HG03558 (cell line): Measurements from ENCODE around the gene RBM20.

Experiments
- ATAC-seq: cut with Tn5 transposase; IDR thresholded peaks from one replicate; pipeline ENCODE4 v1.9.1; 2021; ENCODE audit warnings: moderate number of reproducible peaks; ENCODE audit not compliant: unreplicated experiment; ENCODE audit errors: extremely low read depth

Gene RBM20

DNA sequence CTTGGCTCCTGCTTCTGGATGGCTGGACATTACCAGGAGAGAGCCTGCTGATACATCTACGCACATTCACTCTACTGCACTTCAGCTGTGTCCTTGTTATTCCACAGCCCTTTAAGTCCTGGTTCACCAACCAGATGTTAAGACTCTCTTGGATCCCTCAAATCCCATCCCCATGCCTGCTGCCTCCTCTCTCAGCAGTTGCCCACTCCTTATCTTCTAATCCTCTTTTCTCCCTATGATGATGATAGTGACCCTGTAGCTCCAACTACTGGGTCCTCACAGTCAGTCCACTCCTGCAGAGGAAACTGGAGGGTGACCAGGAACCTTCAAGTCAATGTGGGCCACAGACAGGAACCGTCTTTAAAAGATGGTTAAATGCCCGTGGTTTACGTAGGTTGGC, 131.3 kb downstream of the RBM20 start:
- ATAC-seq, result no peak

DNA sequence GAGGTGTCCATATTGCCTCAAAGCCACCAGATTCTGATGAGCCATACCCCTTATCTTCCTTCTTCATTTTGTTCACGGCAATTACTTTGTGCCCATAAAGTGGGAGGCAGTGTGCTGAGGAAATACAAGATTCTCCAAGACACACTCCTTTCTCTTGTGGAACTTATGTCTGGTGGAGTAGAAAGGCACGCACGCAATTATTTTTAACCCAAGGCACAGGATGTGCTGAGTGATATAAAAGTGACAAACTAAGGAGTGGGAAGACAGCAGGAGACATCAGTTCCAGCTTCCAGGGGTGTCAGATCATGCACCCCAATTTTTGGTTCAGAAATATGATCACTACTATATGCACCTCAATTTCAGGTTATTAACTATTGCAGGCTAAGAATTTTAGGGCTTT, 132.9 kb downstream of the RBM20 start:
- ATAC-seq, result no peak

GRCh38 chr10:110777661-110778060, 133.5 kb downstream of the RBM20 start:
- ATAC-seq, result no peak

DNA sequence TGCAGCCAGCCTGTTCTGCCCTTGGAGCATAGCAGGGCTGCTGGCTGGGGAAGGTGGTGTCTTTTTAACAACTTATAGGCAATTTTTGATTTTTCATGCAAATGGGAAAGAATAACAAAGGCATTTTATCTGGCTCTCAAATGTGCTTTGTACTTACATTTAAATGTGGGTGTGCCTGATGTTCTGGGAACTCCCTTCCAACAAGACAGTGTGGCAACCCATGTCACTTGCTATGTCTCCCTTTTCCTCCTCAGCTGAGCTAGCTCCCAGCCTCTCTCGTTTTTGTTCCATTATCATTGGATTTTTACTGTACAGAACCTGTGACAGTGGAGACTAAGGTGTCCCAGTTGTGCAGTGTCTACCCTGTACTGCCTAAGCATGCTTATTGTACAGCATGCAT, 134.1 kb downstream of the RBM20 start:
- ATAC-seq, result no peak

GRCh38 chr10:110779489-110779888, 135.4 kb downstream of the RBM20 start:
- no peak for ATAC-seq

- ATAC-seq, result no peak
Observed at GRCh38 chr10:110780704-110781103, 136.6 kb downstream of the RBM20 start.

- no peak for ATAC-seq
Observed at GRCh38 chr10:110781139-110781538, 137.0 kb downstream of the RBM20 start.

DNA sequence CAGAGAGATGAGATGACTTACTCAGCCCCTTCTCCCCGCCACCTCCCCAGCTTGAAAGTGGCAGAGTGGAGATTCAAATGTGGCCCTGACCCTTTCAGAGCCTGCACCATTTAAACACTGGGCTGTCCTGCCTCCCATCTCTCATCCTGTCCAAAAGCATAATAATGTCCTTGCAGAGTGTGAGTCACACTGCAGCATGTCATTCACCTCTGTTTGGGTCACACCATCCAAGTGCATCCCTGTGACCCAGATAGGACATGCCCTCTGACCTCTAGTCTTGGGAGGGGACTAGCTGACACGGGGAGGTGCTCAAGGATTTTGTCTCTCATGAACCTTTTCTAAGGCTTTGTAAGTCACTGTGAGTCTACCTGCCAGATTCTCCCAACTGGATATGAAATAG, 138.5 kb downstream of the RBM20 start:
- no peak for ATAC-seq

DNA sequence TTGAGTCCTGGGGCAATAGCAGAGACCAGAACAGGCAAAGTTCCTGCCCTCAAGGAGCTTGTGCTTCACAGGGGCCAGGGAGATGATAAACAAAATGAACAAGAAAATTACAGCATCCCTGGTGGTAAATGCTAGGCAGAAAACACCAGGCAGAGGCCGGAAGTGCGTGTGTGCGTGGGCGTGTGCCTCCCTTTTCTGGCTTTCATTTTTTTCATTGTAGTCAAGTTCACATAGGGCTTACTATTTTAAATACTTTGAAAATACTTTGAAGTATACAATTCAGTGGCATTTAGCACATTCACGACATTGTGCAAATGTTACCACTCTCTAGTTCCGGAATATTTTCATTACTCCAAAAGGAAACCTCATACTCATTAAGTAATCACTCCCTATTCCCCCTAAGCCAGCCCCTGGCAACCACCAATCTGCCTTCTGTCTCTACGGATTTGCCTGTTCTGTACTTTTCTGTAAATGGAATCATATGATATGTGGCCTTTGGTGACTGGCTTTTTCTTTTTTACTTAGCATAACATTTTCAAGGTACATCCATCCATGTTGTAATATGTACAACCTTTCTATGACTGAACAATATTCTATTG, 139.5 kb downstream of the RBM20 start:
- no peak for ATAC-seq

DNA sequence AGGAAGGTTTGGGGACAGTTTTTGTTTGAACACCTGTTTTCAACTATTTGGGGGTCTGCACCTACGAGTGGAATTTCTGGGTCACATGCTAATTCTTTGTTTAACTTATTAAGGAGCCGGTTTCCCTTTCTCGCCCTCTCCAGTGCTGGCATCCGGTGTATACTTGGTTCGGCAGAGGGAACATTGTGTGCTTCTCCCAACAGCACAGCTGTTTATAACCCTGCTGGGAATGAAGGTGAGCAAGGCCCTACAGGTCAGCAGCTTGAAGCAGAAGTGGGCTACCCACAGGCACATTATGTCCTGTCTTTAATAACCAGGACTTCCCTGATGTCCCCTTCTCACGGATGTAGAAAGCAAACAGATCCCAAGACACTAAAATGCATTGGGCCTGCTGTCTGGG, 140.1 kb downstream of the RBM20 start:
- ATAC-seq, result no peak

DNA sequence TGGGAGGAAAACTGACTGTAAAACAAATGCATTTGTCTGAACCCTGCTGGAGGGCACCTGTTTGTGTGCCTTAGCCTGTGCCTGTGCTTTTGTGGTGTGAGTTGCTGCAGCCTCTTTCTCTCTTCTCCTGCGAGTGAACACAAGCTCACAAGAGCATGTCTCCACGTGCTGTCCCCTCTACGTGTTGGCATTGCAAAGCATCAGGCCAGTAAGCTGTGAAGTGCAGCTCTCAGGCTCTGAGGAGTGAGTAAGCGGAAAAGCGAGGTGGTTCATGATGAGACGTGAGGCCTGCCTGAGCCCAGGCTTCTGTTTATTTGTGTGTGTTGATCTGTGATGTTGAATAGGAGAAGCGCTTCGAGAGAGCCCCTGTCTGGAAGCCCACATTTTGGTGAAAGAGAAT, 142.0 kb downstream of the RBM20 start:
- no peak for ATAC-seq

DNA sequence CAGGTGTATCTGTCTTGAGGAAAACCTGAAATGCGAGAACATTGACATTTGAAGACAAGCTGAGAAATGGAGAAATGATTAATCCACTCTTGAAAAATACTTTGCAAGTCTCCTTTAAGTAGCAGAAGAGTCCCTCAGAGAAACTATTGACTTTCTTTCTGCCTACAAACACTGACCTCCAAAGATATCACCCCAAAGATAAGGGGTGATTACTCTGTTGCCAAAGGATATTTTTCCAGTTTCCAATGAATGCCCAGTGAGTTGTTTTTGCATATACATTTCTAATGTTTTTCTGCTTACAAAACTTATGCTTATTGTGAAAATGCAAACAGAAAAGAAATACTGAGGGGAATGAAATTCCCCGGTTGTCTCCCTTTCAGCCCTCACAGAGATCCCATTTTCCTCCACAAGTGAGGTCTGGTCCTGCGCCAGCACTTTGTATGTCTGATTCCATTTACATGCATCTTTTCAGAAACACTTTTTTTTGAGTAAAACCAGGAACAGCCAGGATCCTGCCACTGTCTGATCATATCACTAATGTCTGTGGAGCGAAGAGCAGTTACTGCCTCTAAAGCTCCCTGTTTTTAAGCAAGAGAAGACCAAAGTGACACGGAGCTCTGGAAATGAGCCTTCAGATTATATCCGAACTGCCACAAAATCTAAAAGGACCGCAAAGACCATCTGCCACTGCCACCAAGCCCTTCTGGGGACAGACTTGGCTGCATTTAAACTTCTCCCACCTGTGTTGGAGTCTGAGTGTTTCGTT, 144.7 kb downstream of the RBM20 start:
- no peak for ATAC-seq

GRCh38 chr10:110789604-110790433, 145.7 kb downstream of the RBM20 start:
- ATAC-seq, result no peak

DNA sequence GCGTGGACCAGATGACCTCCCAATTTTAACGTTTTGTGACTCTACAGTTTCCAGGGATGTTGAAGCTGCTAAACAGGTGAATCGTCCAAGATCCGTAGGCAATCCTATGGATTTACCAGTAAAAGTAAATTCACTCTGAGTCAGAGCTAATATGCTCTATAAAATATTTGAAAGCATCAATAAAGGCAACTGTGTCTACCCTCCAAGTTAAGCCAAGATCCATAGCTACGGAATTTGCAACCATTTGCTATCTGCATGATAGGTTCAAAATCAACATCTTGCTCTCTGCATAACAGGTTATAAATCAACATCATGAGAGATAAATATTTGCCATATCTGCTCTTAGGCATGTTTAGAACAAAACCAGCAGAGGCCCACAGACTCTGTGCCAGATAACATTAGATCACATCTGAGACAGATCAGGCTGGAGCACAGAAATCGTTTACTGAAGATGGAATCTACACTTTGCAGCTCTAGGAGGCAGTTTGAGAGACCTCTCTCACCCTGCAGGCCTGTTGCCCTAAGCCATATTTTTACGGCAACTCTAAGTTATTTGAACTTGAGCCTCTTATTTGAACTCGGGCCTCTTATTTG, 146.9 kb downstream of the RBM20 start:
- no peak for ATAC-seq

DNA sequence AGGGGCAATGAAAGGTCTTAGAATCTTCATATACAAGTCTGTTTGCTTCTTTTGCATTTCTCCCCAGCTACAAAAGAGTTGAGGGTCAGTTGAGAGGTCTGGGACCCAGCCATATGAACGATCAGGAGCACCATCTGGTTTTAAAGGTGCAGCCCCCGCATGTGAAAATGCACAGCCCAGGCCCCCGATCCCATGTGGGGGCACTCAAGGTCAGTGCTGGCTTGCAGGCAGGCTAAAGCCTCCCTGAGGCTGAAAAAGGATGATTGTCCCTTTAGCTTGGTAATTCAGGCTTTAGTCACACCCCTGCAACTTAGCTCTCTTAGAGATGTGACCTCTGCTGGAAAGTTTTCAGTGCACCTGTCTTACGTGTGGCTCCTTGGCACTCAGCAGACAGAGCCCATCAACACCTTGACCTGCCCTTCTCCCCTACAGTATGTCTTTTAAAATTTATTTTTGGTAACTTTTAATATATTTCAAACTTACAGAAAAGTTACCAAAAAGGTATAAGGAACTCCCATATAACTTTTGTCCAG, 147.5 kb downstream of the RBM20 start:
- ATAC-seq, result no peak

- ATAC-seq, result no peak
Observed at GRCh38 chr10:110792476-110793125, 148.5 kb downstream of the RBM20 start.

GRCh38 chr10:110793128-110793812, 149.1 kb downstream of the RBM20 start:
- ATAC-seq, result no peak

- no peak for ATAC-seq
Observed at GRCh38 chr10:110793886-110794285, 149.8 kb downstream of the RBM20 start.

GRCh38 chr10:110794808-110795207, 150.7 kb downstream of the RBM20 start:
- no peak for ATAC-seq

- no peak for ATAC-seq
Observed at GRCh38 chr10:110797416-110797815, 153.3 kb downstream of the RBM20 start.
